Psoas muscle (tissue), 8 donors: Measurements from ENCODE around the gene FAM200B. TPM values are rescaled to one million over a fixed set of nuclear protein-coding genes. Genes with fewer than 3 reads are reported as not detected.

Experiments used
- ATAC-seq, 4 donors: fragments of 200-7000 bp; cut with Tn5 transposase; one replicate each; pipeline ENCODE4 v1.9.1; 2020; ENCODE audit warnings: moderate library complexity in 3 of 4, mild to moderate bottlenecking in 2 of 4
- DNase-seq, 2 donors: peaks; one replicate each; pipeline ENCODE4 v3.0.0-alpha.2; 2020
- H3K27ac ChIP-seq: fragments of 200-600 bp; one replicate; pipeline ENCODE4 v1.8.0; 2022
- H3K27me3 ChIP-seq, 3 donors: fragments of 200-600 bp in 1 of 3; one replicate each; pipeline versions ENCODE4 v1.6.1 to v1.8.0; 2013 to 2022; ENCODE audit warnings: low read length in 2 of 3, mild to moderate bottlenecking in 2 of 3, moderate library complexity in 1 of 3; ENCODE audit not compliant: insufficient read depth in 3 of 3
- H3K36me3 ChIP-seq, 2 donors: fragments of 200-600 bp in 1 of 2; one replicate each; pipeline versions ENCODE4 v1.6.1 to v1.8.0; 2013 to 2022; ENCODE audit warnings: low read depth in 1 of 2, mild to moderate bottlenecking in 1 of 2, moderate library complexity in 1 of 2; ENCODE audit not compliant: insufficient read depth in 1 of 2
- H3K4me1 ChIP-seq: fragments of 200-600 bp; one replicate; pipeline ENCODE4 v1.8.0; 2022
- H3K4me3 ChIP-seq: fragments of 200-600 bp; one replicate; pipeline ENCODE4 v1.8.0; 2022; ENCODE audit warnings: mild to moderate bottlenecking
- H3K9me3 ChIP-seq: fragments of 200-600 bp; one replicate; pipeline ENCODE4 v1.8.0; 2022
- CTCF ChIP-seq: fragments of 200-600 bp; IDR thresholded peaks from one replicate; pipeline ENCODE4 v1.8.0; 2022; ENCODE audit warnings: antibody characterized with exemption
- WGBS, 3 donors: extraction: QIAGEN DNeasy Blood & Tissue Kit; methylation state at CpG; one replicate each; pipeline versions ENCODE4 v1.1.6 to v1.1.7; 2013; 5-methylcytosine and 5-hydroxymethylcytosine counted together
- intact Hi-C, 2 donors: fragments of 100-400 bp; cut with DNase I; formaldehyde crosslinking; loops; one replicate each; pipeline versions ENCODE4 v1.11.0 to v1.14.2; 2022
- polyA plus RNA-seq, 3 donors: library from polyadenylated mRNA; stranded (reverse); fragments of 200-250 nt; gene quantifications; one replicate each; pipeline ENCODE4 v1.2.3, GENCODE V29; 2013
- total RNA-seq, 4 donors: library from RNA; stranded (reverse); fragmentation: NEBNext Ultra II Directional in 2 of 4; extraction: Animal tissue kit (Norgen Biotek cat#: 25700) in 2 of 4; gene quantifications; one replicate each; pipeline versions ENCODE4 v1.2.1 to v1.2.4, GENCODE V29; 2021 to 2023
- donor health status: healthy with polysubstance abuse.
- donor health status: DM: no; HTN: no; CAD: no; lungs with moderate emphysema.
- donor health status: Bipolar disorder and iron deficiency.
- donor health status: healthy.
- donor health status: DM: yes; HTN: yes; CAD: no.
- donor health status: DM: no; HTN: no; CAD: no.
- donor health status: DM: no; HTN: no; CAD: no.
- donor health status: DM: yes; HTN: yes; CAD: no.

The FAM200B gene
- total and polyA plus RNA-seq, 7 donors = 16.3 to 44.2 (median 21.3) TPM

- Histone ChIP-seq H3K4me3 (no peak overlapping the region), H3K27ac (no peak overlapping the region), H3K27me3 (no peaks in the 10 kb centered on the region), H3K36me3 (peaks cover 5 to 37% of the 10 kb centered on the region in 2 donors), H3K4me1 (no peaks in the 10 kb centered on the region), H3K9me3 (no peaks in the 10 kb centered on the region)
- ATAC-seq = no peak
- TF ChIP-seq CTCF = no peak
- DNase-seq = no peak
- 88 to 97% (median 95%) methylated on average over 2 of the region's 2 CpGs for WGBS, 3 donors
- intact Hi-C loops = no loop called here
Measured at GRCh38 chr4:15689540-15689939, 7.9 kb downstream of the FAM200B start.

- TF ChIP-seq CTCF = no peak
- Histone ChIP-seq H3K4me3 (no peak overlapping the region), H3K36me3 (peaks cover 2 to 37% of the 10 kb centered on the region in 2 donors), H3K9me3 (no peaks in the 10 kb centered on the region), H3K27me3 (no peaks in the 10 kb centered on the region), H3K27ac (no peak overlapping the region), H3K4me1 (no peaks in the 10 kb centered on the region)
- DNase-seq (no peak), ATAC-seq (peak in 1 of 4 donors; percentile 48)
- WGBS, 3 donors = 40 to 50% (median 50%) methylated on average over 7 of the region's 7 CpGs
- intact Hi-C loops = no loop called here
Measured at GRCh38 chr4:15690020-15690809, 8.6 kb downstream of the FAM200B start.

- no peak for TF ChIP-seq CTCF
- DNase-seq (no peak), ATAC-seq (peak in 1 of 4 donors; percentile 33)
- intact Hi-C loops = no loop called here
- Histone ChIP-seq H3K27ac (no peak overlapping the region), H3K9me3 (no peaks in the 10 kb centered on the region), H3K4me1 (no peaks in the 10 kb centered on the region), H3K27me3 (no peaks in the 10 kb centered on the region), H3K36me3 (peaks cover 0 to 31% of the 10 kb centered on the region in 2 donors), H3K4me3 (no peak overlapping the region)
- 37 to 45% (median 41%) methylated on average over 3 of the region's 3 CpGs for WGBS, 3 donors
Measured at GRCh38 chr4:15691346-15692135, 9.9 kb downstream of the FAM200B start.

- 88 to 98% (median 91%) methylated on average over 2 of the region's 2 CpGs for WGBS, 3 donors
- DNase-seq (no peak), ATAC-seq (no peak)
- peaks cover 0 to 20% of the 10 kb centered on the region in 2 donors for H3K36me3 ChIP-seq
- no peaks in the 10 kb centered on the region for H3K9me3 ChIP-seq
- TF ChIP-seq CTCF = no peak
- H3K4me1 ChIP-seq = no peaks in the 10 kb centered on the region
- H3K4me3 ChIP-seq = no peak overlapping the region
- intact Hi-C loops = no loop called here
- no peaks in the 10 kb centered on the region for H3K27me3 ChIP-seq
- H3K27ac ChIP-seq = no peak overlapping the region
Measured at GRCh38 chr4:15692602-15693001, 11.0 kb downstream of the FAM200B start.
